Cardiac fibroblast (primary cell): ENCODE results near the gene SIX5.
A peak's percentile ranks its signal among the peaks of the same experiment; 100 is the strongest.

Experiments
- DNase-seq, 2 donors: peaks; one replicate each; pipeline versions ENCODE4 v3.0.0 to v3.0.0-alpha.2; 2010; ENCODE audit warnings: low read depth in 2 of 2
- H3K4me3 ChIP-seq, 2 donors: replicated peaks in 1 of 2; 1 replicate in 1 of 2; 2 replicates in 1 of 2; pipeline ENCODE4 v1.5.1; 2011; ENCODE audit warnings: low read depth in 2 of 2, low read length in 2 of 2, mild to moderate bottlenecking in 2 of 2, moderate library complexity in 1 of 2
- CTCF ChIP-seq: IDR thresholded peaks from one replicate; pipeline ENCODE4 v1.5.1; 2011; ENCODE audit warnings: low read depth, mild to moderate bottlenecking, low read length, inconsistent platforms

SIX5 gene

DNA sequence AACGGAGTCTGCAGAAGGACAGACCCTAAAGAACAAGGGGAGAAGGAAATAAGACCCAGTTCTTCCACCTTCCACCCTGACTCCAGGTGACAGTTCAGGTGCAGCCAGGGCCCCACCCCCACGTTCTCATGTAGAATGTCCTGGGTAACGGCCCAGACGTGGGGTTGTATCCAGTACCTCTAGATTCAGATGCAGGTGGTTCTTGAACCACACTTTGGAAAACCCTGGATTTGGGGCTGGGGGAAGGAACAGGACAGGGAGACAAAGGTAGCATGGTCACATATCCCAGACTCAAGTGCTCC, 11.0 kb upstream of the SIX5 start:
- no peak for DNase-seq
- H3K4me3 ChIP-seq = no peak overlapping the region
- TF ChIP-seq CTCF = no peak

DNA sequence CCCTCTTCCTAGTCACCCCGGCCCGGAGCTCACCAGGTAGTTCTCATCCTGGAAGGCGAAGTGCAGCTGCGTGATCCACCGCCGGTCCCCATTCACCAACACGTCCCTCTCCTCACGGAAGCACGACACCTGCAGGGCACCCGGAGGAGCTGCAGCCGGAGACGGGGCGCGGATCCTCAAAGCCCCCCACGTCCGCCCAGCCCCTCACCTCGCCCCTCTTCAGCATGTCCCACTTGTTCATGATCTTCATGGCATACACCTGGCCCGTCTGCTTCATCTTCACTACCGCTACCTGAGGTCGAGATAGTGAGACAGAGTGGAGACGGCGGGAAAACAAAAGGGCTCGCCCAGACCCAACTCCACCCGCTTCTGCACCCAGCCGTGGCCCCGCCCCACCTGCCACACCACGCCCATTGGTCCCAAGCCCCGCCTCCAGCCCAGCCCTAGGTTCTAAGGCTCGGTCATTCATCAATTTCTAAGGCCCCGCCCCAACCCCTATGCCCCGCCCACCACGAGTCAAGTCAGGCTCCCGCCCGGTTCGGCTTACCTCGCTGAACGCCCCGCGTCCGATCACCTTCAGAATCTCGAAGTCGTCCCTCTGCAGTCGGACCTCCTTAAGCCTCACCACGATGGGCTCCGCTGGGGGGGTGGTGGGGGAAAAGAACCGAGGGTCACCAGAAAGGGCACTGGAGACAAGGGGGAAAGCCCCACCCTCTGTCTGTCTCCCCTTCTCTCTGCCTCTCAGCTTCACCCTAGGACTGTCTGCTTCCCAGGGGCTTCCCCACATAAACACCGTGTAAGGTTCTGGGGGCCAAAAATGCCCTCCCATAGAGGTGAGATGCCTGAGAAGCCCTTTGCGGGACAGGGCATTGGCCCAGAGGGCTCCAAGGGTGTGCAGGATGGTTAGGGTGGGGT, 10.4 kb upstream of the SIX5 start:
- peak; percentile 34 for TF ChIP-seq CTCF
- H3K4me3 ChIP-seq = no peak overlapping the region
- DNase-seq = peak; percentile 51 to 58

- no peak overlapping the region for H3K4me3 ChIP-seq
- no peak for TF ChIP-seq CTCF
- DNase-seq = no peak
Observed at GRCh38 chr19:45778010-45778661, 9.1 kb upstream of the SIX5 start.

GRCh38 chr19:45777395-45777961, 8.4 kb upstream of the SIX5 start:
- no peak for DNase-seq
- no peak overlapping the region for H3K4me3 ChIP-seq
- no peak for TF ChIP-seq CTCF

GRCh38 chr19:45774765-45775164, 5.7 kb upstream of the SIX5 start:
- H3K4me3 ChIP-seq = no peak overlapping the region
- no peak for DNase-seq
- no peak for TF ChIP-seq CTCF

DNA sequence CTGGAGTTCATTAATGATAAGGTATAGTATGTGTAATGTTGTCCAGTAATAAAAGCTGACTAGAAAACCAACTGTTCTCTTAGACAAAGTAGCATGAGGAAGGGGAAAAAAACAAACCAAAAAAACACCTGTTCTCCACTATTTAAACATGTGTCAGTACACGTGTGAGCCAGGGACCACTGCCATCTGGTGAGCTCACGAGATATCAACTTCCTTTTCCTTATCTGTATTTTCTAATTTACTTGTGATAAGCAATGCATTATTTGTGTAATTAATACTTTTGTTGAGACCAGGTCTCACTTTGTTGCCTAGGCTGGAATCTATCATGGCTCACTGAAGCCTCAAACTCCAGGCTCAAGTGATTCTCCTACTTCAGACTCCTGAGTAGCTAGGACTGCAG, 4.3 kb upstream of the SIX5 start:
- no peak for DNase-seq
- no peak for TF ChIP-seq CTCF
- no peak overlapping the region for H3K4me3 ChIP-seq
